Sigmoid colon (tissue), 7 donors: ENCODE results near the gene SDK2. TPM values are rescaled to one million over a fixed set of nuclear protein-coding genes. Genes with fewer than 3 reads are reported as not detected.

Source experiments
- DNase-seq: peaks from one replicate; pipeline ENCODE4 v3.0.0-alpha.2; 2019
- H3K27ac ChIP-seq, 4 donors: fragments of 200-600 bp; sonication (generic); one replicate each; pipeline ENCODE4 v1.5.1; 2016 to 2019; ENCODE audit warnings: mild to moderate bottlenecking in 1 of 4
- H3K27me3 ChIP-seq, 3 donors: fragments of 200-600 bp; sonication (generic); one replicate each; pipeline ENCODE4 v1.5.1; 2019; ENCODE audit warnings: mild to moderate bottlenecking in 1 of 3
- H3K36me3 ChIP-seq, 4 donors: fragments of 200-600 bp; sonication (generic); one replicate each; pipeline ENCODE4 v1.5.1; 2016 to 2019
- H3K4me1 ChIP-seq, 4 donors: fragments of 200-600 bp; sonication (generic); one replicate each; pipeline ENCODE4 v1.5.1; 2017 to 2019
- H3K4me3 ChIP-seq, 4 donors: fragments of 200-600 bp; sonication (generic); one replicate each; pipeline ENCODE4 v1.5.1; 2017 to 2019; ENCODE audit warnings: mild to moderate bottlenecking in 2 of 4, moderate library complexity in 1 of 4
- H3K9me3 ChIP-seq, 4 donors: fragments of 200-600 bp in 3 of 4; sonication (generic) in 3 of 4; one replicate each; pipeline versions ENCODE4 v1.5.1 to v1.6.1; 2013 to 2019
- EP300 ChIP-seq, 4 donors: sonication (generic); formaldehyde crosslinking; IDR thresholded peaks; one replicate each; pipeline ENCODE4 v1.6.1; 2017; ENCODE audit warnings: antibody characterized with exemption in 4 of 4
- POLR2A ChIP-seq, 2 donors: fragments of 450-650 bp; IDR thresholded peaks; one replicate each; pipeline ENCODE4 v1.6.1; 2016; ENCODE audit warnings: antibody characterized with exemption in 2 of 2, mild to moderate bottlenecking in 2 of 2, moderate library complexity in 2 of 2
- POLR2AphosphoS5 ChIP-seq, 4 donors: sonication (generic); formaldehyde crosslinking; IDR thresholded peaks; one replicate each; pipeline ENCODE4 v1.6.1; 2017; ENCODE audit warnings: antibody characterized with exemption in 4 of 4
- WGBS, 2 donors: extraction: QIAGEN DNeasy Blood & Tissue Kit; methylation state at CpG; one replicate each; pipeline ENCODE4 v1.1.7; 2013; 5-methylcytosine and 5-hydroxymethylcytosine counted together
- intact Hi-C: fragments of 100-400 bp; cut with DNase I; formaldehyde crosslinking; loops from one replicate; pipeline ENCODE4 v1.15.1; 2023
- polyA plus RNA-seq, 3 donors: library from polyadenylated mRNA; stranded (reverse); fragments of 200-250 nt; gene quantifications; one replicate each; pipeline ENCODE4 v1.2.3, GENCODE V29; 2013
- total RNA-seq, 4 donors: library from RNA; depleted of rRNA; stranded (reverse); fragments of >200 nt; gene quantifications; one replicate each; pipeline ENCODE4 v1.1.0, GENCODE V29; 2016
- TF ChIP-seq, protein P1 (sequence below), 4 experiments: fragments of 450-650 bp in 3 of 4; fragments of 200-600 bp in 1 of 4; IDR thresholded peaks; one replicate each; pipeline ENCODE4 v1.5.1; 2016 to 2019; ENCODE audit warnings: antibody characterized with exemption in 4 of 4, mild to moderate bottlenecking in 3 of 4, moderate library complexity in 2 of 4
- donor health status: healthy with polysubstance abuse.
- donor health status: Bipolar disorder and iron deficiency.
- donor health status: healthy.

SDK2 gene
- total and polyA plus RNA-seq, 7 donors: under 0.01 to 1.9 (median 0.71) TPM

DNA sequence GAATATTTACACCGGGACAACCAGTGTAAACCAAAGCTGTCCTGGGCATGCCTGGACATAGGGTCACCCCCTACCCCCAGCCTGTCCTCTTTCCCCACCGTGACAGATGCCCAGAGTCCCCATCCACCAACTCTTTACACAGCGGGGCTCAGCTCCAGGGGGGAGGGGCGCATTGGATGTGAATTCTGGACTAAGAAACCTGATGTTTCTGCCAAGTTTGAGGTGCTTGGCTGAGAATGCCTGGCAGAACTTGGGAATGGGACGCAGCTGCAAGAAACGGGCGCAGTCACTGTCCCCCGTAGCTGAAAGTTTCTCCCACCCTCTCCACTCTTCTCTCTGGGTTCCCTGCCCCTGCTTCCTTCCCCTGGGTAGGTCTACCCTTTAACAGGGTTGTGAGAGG is 264.4 kb downstream of the SDK2 start:
- Histone ChIP-seq H3K4me3 (no peak overlapping the region), H3K9me3 (no peaks in the 10 kb centered on the region), H3K27me3 (no peaks in the 10 kb centered on the region), H3K27ac (no peak overlapping the region), H3K4me1 (no peaks in the 10 kb centered on the region), H3K36me3 (no peaks in the 10 kb centered on the region)
- no peak for DNase-seq
- TF ChIP-seq EP300 (IDR thresholded peaks at IDR 0.05): no peak
- TF ChIP-seq POLR2A (IDR thresholded peaks at IDR 0.05): no peak
- TF ChIP-seq, protein P1, sequence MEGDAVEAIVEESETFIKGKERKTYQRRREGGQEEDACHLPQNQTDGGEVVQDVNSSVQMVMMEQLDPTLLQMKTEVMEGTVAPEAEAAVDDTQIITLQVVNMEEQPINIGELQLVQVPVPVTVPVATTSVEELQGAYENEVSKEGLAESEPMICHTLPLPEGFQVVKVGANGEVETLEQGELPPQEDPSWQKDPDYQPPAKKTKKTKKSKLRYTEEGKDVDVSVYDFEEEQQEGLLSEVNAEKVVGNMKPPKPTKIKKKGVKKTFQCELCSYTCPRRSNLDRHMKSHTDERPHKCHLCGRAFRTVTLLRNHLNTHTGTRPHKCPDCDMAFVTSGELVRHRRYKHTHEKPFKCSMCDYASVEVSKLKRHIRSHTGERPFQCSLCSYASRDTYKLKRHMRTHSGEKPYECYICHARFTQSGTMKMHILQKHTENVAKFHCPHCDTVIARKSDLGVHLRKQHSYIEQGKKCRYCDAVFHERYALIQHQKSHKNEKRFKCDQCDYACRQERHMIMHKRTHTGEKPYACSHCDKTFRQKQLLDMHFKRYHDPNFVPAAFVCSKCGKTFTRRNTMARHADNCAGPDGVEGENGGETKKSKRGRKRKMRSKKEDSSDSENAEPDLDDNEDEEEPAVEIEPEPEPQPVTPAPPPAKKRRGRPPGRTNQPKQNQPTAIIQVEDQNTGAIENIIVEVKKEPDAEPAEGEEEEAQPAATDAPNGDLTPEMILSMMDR (IDR thresholded peaks at IDR 0.05): no peak
- TF ChIP-seq POLR2AphosphoS5 (IDR thresholded peaks at IDR 0.05): no peak
- intact Hi-C loops: no loop called here
- WGBS, 2 donors: 81 to 92% methylated on average over 8 of the region's 8 CpGs

DNA sequence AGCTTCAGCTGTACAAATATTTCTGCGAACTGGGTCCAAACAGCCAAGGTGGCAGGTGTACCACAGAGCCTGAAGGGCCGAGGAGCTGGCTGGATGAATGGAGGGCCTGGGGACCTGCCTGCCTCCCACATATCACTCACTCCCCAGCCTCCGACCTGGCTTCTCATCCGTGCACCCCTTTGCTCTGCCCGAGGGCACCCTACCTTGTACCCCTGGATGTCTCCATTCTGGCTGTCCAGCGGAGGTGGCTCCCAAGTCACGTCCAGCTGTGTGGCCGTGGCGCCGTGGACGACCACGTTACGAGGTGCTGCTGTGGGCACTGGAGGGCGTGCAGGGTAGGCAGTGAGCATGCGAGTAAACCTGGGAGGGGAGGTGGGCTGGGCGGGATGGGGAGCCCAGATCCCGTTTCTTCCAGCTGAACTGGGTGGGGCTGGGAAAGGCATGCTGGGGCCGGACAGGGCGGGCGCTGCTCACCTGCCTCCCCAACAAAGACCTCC is 265.2 kb downstream of the SDK2 start:
- Histone ChIP-seq H3K27ac (no peak overlapping the region), H3K4me1 (no peaks in the 10 kb centered on the region), H3K36me3 (no peaks in the 10 kb centered on the region), H3K27me3 (no peaks in the 10 kb centered on the region), H3K4me3 (no peak overlapping the region), H3K9me3 (no peaks in the 10 kb centered on the region)
- WGBS, 2 donors: 86 to 87% methylated on average over 20 of the region's 20 CpGs
- intact Hi-C loops: no loop called here
- TF ChIP-seq POLR2A (IDR thresholded peaks at IDR 0.05): no peak
- TF ChIP-seq, protein P1 (IDR thresholded peaks at IDR 0.05): no peak
- TF ChIP-seq POLR2AphosphoS5 (IDR thresholded peaks at IDR 0.05): no peak
- no peak for TF ChIP-seq EP300 (IDR thresholded peaks at IDR 0.05)
- DNase-seq: no peak

DNA sequence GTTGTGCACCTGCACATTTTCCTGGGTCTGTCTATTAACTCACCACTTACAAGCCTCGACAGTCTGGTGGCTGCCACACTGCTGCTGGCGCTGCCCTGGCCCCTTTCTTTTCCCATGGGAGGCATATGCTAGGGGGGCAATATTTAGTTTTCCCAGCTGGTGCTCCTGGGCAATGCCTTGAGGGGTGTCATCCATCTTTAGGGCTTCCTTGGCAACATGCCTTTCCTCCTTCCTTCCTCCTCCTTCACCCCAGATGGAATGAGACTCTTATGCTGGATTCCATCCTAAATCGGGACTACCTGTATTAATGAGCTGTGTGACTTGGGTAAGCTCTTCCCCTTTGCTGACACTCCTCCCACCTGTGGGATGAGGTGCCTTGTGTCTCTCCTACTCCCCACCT is 267.6 kb downstream of the SDK2 start:
- intact Hi-C loops: no loop called here
- Histone ChIP-seq H3K4me3 (no peak overlapping the region), H3K27ac (no peak overlapping the region), H3K36me3 (no peaks in the 10 kb centered on the region), H3K9me3 (no peaks in the 10 kb centered on the region), H3K27me3 (no peaks in the 10 kb centered on the region), H3K4me1 (no peaks in the 10 kb centered on the region)
- DNase-seq: no peak
- WGBS, 2 donors: 91% methylated on average over 3 of the region's 3 CpGs
- TF ChIP-seq, protein P1 (IDR thresholded peaks at IDR 0.05): no peak
- TF ChIP-seq EP300 (IDR thresholded peaks at IDR 0.05) (no peak), POLR2AphosphoS5 (IDR thresholded peaks at IDR 0.05) (no peak), POLR2A (IDR thresholded peaks at IDR 0.05) (no peak)

DNA sequence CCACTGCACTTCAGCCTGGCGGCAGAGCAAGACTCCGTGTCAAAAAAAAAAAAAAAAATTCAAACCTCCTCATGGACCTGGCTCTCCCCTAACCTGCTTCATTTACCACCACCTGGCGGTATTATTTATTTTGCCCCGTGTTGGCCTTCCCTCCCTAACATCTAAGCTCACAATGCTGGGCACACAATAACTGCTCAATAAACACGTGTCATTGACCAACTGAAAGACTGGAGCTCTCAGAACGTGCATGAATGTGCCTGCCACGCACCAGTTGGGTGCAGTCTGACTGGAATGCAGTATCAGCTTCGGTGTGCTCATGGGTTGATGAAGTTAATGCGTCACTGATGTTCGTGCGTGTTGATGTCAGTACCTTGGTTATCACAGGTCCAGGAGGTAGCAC is 268.1 kb downstream of the SDK2 start:
- intact Hi-C loops: no loop called here

More for the DNA sequence above, 268.1 kb downstream of the SDK2 start:
- WGBS, 2 donors: 83 to 90% methylated on average over 11 of the region's 11 CpGs
- TF ChIP-seq POLR2AphosphoS5 (IDR thresholded peaks at IDR 0.05) (no peak), EP300 (IDR thresholded peaks at IDR 0.05) (no peak), POLR2A (IDR thresholded peaks at IDR 0.05) (no peak)
- TF ChIP-seq, protein P1 (IDR thresholded peaks at IDR 0.05): no peak
- Histone ChIP-seq H3K36me3 (no peaks in the 10 kb centered on the region), H3K9me3 (no peaks in the 10 kb centered on the region), H3K27ac (no peak overlapping the region), H3K4me1 (no peaks in the 10 kb centered on the region), H3K27me3 (no peaks in the 10 kb centered on the region), H3K4me3 (no peak overlapping the region)
- no peak for DNase-seq
